Stimulated activated CD8-positive, alpha-beta memory T cell treated with anti-CD3 and anti-CD28 coated beads, Interleukin-4, amount 100 ng/mL, for 24 hours (primary cell): ENCODE measurements around the gene CCT7.
A peak's percentile ranks its signal among the peaks of the same experiment; 100 is the strongest.
"Not testable (repeated sequence)": the region's sequence is repeated elsewhere in the genome, so short reads cannot be mapped to it uniquely, and the experiment has no call there.

Experiments used
- DNase-seq: peaks from one replicate; pipeline ENCODE4 v3.0.0-alpha.2; 2020; ENCODE audit warnings: low read depth

Gene CCT7

DNA sequence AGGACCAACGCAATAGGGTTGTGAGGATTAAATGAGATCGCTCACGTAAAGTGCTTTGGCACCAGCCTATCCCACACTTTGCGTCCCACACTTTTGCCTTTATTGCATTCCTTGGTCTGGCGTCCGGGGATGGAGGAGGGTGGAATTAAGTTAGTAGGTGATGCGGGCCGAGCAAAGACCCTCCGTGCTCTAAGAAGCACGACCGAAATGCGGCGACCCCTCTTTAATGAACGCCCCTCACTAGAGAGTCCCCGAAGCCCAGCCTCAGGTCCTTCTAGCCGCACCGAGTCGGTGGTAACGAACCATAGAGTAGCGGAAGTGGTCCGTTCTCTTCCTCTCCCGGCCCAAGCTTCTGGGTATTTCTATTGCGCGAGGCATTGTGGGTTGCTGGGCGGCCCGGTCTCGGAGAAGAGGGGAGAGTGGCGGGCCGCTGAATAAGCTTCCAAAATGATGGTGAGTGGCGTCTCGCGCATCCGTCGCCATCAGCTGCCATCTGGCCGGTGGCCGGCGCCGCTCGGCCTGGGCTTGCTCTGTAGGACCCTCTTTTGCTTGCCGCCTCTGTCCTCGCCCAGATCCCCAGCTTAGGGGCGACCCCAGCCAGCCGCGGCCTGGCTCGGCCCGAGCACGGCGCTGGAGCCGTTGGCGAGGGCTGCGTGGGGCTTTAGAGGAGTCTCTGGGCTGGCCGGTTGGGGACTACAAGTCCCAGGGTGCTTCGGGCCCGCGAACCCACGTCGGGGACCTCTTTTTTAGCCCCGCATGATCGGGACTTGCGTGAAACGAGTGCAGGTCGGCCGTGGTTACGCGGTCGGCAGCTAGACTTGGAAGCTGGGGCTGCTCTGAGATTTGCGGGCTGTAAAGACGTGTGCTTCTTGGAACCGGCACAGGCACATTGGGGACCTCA lies at the start of gene CCT7:
CCT7 (plus strand) TSS at position 377 of the 901 bp plus-strand sequence; CDS start at position 448, 71 bp downstream.
- DNase-seq, result peak; percentile 73

DNA sequence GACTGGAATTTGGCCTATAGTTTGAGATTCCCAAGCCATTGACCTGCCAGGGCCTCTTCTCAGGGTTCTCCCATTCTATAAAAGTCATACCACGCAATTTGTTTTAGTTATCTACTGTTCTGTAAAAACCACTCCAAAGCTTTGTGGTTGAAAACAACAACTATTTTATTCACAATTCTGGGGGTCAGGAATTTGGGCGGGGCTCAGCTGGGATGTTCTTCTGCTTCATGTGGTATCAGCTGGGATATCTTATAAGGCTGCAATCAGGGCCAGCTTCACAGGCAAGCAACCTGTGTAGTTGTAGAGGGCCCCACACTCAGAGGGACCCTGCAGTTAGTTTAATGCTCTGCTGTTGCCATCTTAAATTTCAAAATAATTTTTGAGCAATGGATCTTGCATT lies 48.1 kb upstream of the CCT7 start:
- no peak for DNase-seq

DNA sequence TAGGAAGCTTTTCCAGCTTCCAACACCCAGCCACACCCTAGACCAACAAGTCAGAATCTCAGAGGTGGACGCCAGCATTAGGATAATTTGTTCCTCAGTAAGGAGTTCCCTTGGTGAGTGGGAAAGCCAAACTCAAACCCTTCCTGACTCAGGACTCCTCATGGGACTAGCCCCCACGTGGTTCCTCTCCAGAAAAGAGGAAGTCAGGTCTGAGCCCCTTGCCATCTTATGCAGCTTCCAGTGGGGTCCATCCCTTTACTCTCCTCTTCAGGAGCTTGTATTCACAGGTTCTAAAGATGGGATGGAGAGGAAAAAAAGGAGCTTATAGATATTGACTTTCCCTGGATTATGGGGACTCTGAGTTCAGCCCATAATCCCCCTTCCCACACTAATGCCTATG lies 46.6 kb upstream of the CCT7 start:
- no peak for DNase-seq

DNA sequence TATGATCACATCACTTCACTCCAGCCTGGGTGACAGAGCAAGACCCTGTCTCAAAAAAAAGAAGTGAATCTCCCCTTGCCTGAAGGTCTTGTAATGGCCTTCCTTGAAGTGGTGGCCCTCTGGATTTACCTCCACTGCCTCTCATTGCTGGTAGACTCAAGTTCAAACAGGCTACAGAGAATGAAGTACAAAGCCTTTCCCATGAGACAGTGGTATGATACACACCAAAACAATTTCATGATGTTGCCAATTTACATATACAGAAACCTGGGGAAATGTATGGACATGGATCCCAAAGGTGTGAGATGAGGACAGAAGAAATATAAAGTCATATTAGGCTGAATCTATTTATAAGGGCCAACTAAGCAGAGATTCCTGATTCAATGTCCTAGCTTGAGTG lies 36.5 kb upstream of the CCT7 start:
- no peak for DNase-seq

DNA sequence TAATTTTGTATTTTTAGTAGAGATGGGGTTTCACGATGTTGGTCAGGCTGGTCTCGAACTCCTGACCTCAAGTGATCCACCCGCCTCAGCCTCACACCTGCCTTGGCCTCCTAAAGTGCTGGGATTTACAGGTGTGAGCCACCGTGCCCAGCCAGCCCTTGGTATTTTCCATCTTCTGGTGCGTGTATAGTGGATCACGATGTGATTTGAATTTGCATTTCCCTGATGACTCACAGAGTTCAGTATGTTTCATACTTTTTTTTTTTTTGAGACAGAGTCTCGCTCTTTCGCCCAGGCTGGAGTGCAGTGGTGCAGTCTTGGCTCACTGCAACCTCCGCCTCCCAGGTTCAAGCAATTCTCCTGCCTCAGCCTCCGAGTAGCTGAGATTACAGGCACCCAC lies 33.8 kb upstream of the CCT7 start:
- DNase-seq, result not testable (repeated sequence)

DNA sequence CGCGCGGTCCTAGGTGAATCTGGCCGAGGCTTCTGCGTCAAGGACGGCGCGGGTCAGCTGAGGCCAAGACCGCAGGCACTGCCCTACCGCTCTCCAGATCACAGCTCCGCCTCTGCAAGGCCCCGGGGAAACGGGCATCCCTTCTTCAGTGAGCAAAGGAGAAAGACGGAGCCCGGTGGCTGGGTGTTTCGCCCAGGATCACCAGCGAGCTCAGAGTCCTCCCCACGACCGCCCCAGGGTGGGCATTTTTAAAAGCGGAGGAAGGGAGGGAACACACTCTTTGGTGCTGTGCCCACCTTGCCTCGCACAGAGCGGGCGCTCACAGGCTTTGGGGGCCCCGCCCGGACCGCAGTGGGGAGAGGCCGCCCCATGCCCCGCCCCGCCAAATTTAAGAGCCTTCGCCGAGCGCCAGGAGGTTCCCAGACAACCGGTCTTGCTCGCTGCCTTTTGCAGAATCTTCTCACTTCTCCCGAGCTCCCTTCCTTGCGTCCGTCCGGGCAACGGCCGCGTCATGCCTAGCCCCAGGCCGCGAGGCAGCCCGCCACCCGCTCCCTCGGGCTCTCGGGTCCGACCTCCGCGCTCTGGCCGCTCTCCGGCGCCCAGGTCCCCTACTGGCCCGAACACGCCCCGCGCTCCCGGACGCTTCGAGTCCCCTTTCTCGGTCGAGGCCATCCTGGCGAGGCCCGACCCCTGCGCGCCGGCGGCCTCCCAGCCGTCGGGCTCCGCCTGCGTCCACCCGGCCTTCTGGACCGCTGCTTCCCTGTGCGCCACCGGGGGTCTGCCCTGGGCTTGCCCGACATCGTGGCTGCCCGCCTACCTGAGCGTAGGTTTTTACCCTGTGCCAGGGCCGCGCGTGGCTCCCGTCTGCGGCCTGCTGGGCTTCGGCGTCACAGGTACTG lies 31.7 kb upstream of the CCT7 start, which contains the start of gene NOTO:
NOTO (plus strand) TSS at position 419 of the 899 bp plus-strand sequence; CDS start at position 512, 93 bp downstream.
- no peak for DNase-seq

DNA sequence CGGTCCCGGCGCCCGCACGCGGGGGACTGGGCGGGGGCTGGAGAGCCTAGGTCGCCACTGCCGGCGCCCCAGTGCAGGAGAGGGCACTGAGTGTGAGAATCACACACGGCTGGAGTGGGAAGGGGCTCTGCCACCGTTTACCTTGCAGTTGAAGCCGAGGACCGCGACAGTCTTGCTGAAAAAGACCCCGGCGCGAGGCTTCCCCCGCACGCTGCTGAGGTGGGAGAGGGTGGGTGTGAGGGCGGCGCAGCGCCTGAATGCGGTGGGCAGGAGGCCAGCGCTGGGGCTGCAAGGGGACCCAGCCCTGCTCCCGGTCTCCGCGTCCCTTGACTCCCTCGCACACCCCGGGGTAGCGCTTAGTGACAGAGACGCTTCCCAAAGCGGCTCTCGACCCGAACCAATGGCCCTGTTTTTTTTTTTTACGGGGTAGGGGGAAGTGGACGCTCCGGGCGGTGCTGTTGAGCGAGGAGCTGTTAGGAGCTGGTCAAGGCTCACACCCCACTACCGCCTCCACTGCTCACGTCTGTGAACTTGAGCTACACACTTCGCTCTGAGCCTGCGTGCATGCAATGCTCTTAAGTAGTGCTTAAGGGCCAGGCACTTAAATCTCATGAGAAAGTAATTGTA lies 30.9 kb upstream of the CCT7 start:
- no peak for DNase-seq

DNA sequence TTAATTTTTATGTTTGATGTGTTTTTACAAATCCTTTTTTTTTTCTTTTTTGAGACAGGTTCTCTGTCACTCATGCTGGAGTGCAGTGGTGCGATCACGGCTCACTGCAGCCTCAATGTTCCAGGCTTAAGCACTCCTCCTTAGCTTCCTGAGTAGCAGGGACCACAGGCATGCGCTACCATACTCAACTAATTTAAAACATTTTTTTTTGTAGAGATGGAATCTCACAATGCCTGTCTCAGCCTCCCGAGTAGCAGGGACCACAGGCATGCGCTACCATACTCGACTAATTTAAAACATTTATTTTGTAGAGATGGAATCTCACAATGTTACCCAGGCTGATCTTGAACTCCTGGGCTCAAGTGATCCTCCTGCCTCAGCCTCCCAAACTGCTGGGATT lies 28.5 kb upstream of the CCT7 start:
- DNase-seq, result no peak

DNA sequence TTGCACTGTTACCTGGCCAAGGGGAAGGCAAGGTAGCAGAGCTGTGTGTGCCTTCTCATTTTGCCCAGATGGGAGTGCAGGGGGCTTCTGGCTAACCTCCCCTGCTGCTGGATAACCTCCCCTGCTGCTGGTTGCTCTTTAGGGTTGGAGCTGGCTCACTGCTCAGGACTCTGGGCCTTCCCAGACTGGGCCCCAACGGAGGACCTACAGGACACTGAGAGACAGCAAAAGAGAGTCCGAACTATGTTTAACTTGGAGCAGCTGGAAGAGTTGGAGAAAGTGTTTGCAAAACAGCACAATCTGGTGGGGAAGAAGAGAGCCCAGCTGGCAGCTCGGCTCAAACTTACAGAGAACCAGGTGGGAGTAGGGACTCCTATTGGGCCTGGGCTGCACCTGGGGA lies 25.9 kb upstream of the CCT7 start:
- no peak for DNase-seq

DNA sequence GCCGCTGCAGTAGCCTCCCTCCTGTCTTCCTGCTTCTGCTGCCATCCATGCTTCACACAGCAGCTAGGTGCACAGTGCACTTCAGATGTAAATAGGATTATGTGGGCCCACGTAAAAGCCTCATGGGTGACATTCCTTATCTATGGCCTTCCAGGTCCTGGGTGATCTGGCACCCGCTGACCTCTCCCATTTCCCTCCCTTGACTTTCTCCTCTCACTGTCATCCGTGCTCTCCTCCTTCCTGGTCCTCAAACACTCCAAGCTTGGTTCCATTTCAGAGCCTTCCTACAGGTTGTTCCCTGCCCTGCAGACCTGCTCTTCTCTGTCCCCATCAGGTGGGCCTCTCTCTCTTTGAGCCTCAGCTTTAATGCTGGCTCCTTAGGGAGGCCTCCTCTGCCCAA lies 24.1 kb upstream of the CCT7 start:
- no peak for DNase-seq

DNA sequence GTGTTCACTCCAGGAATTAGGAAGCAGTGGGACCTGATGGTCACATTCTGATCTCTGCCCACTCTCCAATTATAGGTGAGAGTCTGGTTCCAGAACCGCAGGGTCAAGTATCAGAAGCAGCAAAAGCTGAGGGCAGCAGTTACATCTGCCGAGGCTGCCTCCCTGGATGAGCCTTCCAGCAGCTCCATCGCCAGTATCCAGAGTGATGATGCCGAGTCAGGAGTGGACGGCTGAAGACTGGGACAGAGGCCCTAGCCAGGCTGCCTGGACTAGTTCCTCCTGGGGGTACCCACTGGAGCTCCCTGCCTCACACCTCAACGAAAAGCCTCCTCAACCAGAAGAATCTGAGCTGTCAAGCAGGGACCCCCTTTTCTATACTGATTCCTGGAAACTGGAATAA lies 23.4 kb upstream of the CCT7 start:
- no peak for DNase-seq

DNA sequence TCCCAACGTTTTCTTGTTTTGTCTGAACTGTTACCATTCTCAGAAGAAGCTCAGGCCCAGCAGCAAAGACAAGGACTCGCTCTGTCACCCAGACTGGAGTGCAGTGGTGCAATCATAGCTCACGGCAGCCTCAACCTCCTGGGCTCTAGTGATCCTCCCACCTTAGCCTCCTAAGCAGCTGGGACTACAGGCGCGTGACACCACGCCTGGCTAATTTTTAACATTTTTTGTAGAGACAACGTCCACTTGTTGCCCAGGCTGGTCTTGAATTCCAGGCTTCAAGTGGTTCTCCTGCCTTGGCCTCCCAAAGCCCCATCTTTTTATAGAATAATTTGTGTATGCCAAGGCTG lies 22.0 kb upstream of the CCT7 start:
- DNase-seq, result no peak

DNA sequence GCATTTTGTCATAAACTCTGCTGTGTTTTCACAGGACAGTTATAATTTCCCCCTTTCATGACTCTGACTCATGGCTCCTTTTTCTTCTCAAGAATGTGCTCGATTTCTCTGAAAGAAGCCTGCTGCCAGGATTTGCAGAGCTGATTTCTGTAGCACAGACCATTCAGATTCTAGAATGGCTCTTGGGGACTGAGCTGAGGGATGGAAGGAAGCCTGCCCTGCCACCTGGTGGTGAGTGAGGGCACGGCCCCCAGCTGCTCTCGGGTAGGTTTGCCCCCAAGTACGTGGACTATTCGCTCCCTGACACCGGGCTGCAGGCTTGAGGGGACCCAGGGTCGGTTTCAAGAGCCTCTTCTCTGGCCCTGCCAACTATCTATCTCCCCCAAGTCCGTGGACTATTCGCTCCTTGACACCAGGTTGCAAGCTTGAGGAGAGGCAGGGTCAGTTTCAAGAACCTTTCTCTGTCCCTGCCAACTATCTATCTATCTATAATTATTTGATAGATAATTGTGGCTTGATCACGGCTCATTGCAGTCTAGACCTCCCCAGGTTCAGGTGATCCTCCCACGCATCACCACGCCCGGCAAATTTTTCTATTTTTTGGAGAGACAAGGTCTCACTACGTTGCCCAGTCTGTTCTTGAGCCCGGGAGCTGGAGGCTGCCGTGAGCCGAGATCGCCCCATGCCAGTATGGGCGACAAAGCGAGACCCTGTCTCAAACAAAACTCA lies 21.5 kb upstream of the CCT7 start:
- DNase-seq, result peak; percentile 62

DNA sequence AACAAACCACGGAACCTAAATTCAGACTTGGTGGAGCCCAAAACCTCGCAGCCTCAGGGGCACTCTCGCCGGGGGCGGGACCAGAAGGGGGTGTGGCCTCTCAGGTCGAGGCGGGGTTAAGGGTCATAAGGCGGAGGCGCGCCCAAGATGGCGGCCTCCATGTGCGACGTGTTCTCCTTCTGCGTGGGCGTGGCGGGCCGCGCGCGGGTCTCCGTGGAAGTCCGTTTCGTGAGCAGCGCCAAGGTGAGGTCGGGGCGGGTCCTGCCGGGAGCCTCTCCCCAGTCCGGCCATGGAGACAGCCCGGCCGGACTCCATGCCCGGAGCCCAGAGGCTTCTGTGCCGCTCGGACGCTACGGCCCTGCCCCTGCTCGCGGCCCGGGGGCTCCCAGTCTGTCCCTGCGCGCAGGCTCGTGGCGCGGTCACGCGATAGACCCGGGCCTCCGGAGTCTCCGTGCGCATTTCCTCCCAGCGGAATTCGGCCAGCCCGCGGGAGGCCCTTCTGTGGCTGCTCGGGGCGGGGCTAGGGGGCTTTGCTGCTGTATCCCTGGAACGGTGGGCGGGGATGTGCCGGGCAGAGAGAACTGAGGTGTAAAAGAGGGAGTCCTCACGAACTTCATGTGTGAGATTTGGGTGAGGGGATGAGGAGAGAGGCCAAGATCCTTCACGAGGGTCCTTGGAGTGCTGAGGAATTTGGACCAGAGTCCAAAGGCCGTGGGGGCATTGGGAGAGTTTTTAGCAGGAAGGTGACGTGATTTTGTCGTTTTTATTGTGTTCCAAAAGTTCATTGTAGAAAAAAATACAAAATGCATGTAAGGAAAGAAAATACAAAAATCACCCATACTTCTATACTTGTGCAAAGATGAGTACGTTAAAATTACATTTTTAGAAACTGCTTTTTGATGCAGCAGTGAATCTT lies 19.7 kb upstream of the CCT7 start, which contains the start of gene SMYD5:
SMYD5 (plus strand) TSS at position 126 of the 916 bp plus-strand sequence; CDS start at position 148, 22 bp downstream.
- DNase-seq, result peak; percentile 83

DNA sequence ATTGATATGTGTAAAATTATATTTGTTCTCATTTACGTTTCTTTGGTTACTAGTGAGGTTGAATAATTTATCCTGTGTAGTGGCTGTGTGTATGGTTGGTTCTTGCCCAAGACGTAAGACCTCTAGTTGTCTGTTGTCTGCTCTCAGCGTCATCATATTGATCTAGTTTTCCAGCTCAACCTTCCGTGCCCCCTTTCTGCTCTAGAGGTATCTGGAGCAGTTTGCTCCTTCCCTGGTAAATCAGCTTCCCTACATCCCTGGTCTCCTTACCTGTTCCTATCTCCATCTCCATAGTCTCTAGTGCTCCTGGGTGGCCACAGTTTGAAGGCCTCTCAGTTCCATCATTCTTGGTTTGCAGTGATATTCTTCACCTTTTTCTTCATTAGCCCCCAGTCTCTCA lies 18.9 kb upstream of the CCT7 start:
- DNase-seq, result no peak

DNA sequence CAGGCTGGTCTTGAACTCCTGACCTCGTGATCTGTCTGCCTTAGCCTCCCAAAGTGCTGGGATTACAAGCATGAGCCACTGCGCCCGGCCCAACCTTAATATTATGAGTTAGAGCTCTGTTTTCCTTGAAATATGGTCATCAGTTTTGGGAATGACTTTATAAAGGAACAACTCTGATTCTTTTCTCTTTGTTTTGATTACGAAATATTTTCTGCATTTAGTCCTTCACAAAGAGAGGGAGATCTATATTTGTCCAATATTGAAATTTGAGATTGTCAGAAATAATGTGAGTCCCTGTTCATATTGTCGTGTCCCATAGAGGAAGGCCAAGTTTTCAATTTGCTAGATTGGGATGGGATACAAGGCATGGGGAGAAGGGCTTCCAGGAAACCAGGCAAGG lies 16.9 kb upstream of the CCT7 start:
- no peak for DNase-seq

DNA sequence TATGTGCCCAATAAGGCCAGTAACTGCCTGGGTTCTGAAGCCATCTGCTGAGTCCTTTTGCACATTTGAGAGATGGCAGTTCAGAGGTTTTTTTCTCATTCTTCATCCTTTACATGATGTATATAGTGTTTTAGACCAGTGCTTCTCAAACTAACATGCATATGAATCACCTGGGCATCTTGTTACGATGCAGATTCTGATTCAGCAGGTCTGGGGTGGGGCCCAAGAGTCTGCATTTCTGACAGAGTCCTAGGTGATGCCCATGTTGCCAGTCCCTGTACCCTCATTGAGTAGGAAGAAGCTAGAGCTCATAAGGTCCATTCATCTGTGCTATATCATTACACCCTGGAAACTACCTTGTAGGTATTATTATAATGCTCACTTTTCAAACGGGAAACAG lies 16.3 kb upstream of the CCT7 start:
- no peak for DNase-seq

DNA sequence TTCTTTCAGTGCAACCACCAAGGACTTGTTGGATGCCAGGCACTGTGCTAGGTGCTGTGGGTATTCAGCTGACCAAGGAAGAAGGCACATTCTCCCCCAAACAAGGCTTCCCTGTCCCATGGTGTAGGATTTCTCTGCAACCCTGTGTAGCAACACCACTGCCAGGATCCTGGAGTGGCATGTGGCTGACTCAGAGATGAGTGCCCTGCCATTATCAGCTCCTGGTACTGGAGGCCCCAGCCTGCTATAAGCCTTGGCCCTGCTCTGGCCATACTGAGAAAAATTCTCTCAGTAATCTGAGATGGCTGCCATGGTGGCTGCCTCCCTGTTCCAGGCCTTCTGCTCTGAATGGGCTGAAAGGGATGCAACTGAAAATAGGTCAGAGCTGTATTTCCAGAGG lies 15.8 kb upstream of the CCT7 start:
- DNase-seq, result no peak

DNA sequence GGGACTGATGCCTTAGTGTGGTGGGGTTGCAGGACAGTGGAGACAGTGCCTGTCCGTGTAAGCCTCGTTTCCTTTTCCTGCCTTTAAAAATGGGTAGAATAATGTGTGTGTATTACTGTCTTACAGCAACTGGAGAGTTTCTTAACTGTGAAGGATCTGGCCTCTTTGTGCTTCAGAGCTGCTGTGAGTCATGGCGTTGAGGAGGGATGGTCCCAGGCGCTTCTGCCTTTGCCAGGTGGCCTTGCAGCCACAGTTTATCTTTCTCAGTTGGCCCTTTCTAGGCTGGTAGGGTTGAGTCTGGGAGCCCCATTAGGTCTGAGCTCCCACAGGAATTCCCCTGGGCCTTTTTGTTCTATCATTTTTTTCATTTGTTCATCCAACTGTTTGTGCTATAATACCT lies 10.3 kb upstream of the CCT7 start:
- DNase-seq, result no peak

DNA sequence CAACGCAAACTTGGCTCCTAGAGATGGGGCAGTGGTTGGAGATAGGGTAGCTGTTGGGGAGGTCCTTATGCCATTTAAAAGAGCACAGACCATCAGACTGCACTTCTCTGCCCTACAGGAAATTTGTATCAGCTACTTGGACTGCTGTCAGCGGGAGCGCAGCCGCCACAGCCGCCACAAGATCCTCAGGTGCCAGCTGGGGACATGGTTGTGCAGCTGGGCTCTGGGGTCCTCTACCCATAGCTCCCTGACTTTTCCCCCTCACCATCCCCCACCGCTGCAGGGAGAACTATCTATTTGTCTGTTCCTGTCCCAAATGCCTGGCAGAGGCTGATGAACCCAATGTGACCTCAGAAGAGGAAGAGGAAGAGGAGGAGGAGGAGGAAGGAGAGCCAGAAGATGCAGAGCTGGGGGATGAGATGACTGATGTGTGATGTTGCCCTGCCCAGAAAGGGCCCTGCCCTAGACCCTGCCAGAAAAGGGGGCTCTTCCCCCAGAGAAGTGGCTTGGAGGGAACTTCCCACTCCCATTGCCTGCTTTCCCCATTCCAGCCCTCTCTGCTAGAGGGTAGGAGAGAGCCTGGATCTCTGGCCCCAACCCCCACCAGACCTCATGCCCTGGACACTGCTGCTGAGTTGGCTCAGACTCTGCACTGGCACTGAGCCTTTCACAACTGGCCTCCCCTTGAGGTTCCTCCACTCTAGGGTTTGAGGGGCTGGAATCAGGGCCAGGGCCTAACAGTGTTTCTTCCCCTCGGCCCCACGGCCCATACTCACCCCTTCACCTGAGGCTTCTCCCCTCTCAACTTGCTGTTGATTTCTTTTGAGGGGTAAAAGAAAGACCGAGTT lies 8.4 kb upstream of the CCT7 start:
- DNase-seq, result no peak
